SK-N-SH (cell line): ENCODE data around the gene THBS3. TPM values are rescaled to one million over a fixed set of nuclear protein-coding genes. Genes with fewer than 3 reads are reported as not detected.
"Not testable (repeated sequence)": the region's sequence is repeated elsewhere in the genome, so short reads cannot be mapped to it uniquely, and the experiment has no call there.

Experiments used
- CTCF ChIA-PET: fragments of 300-600, 350-600 bp; formaldehyde crosslinking; extraction: SDS; loops from one replicate; lab custom pipeline; 2021; lab: Yijun Ruan, JAX
- POLR2A ChIA-PET: fragments of 350-600 bp; sonication (Branson Sonifier 250); formaldehyde crosslinking; extraction: SDS; loops from one replicate; lab custom pipeline; 2020; ENCODE audit warnings: antibody characterized with exemption, inconsistent platforms; lab: Yijun Ruan, JAX
- DNase-seq: peaks from one replicate; pipeline ENCODE4 v3.0.0; 2012
- H2AFZ ChIP-seq: fragments of 200-600 bp; sonication (generic); 2 replicates; pipeline ENCODE4 v1.8.1; 2016; ENCODE audit warnings: antibody characterized with exemption, mild to moderate bottlenecking, low read depth
- H3F3A ChIP-seq: fragments of 200-600 bp; sonication (generic); replicated peaks from 2 replicates; pipeline ENCODE3; 2016; ENCODE audit warnings: antibody characterized with exemption, mild to moderate bottlenecking; ENCODE audit not compliant: insufficient read depth
- H3K27ac ChIP-seq, 2 experiments: fragments of 200-500 bp in 1 of 2; fragments of 200-600 bp in 1 of 2; sonication (Bioruptor generic) in 1 of 2; sonication (generic), shearing (Covaris generic) in 1 of 2; 2 replicates each; pipeline versions ENCODE4 v1.5.1 to v1.6.1; 2014 to 2016; ENCODE audit warnings: low read depth in 2 of 2, inconsistent platforms in 1 of 2, low read length in 1 of 2, mild to moderate bottlenecking in 1 of 2, mixed read lengths in 1 of 2
- H3K27me3 ChIP-seq: fragments of 200-600 bp; sonication (generic), shearing (Covaris generic); 2 replicates; pipeline ENCODE4 v1.6.1; 2016; ENCODE audit warnings: mixed run types; ENCODE audit not compliant: insufficient read depth
- H3K36me3 ChIP-seq, 2 experiments: fragments of 200-500 bp in 1 of 2; fragments of 200-600 bp in 1 of 2; sonication (Bioruptor generic) in 1 of 2; sonication (generic) in 1 of 2; replicated peaks in 1 of 2; 2 replicates each; pipeline versions ENCODE3 to v1.5.1; 2014 to 2016; ENCODE audit warnings: low read length in 1 of 2, mild to moderate bottlenecking in 1 of 2; ENCODE audit not compliant: insufficient read depth in 2 of 2, control insufficient read depth in 1 of 2
- H3K4me1 ChIP-seq, 2 experiments: fragments of 200-500 bp in 1 of 2; fragments of 200-600 bp in 1 of 2; sonication (Bioruptor generic) in 1 of 2; sonication (generic), shearing (Covaris generic) in 1 of 2; 2 replicates each; pipeline versions ENCODE4 v1.5.1 to v1.6.1; 2014 to 2016; ENCODE audit warnings: low read depth in 1 of 2, low read length in 1 of 2, mixed run types in 1 of 2; ENCODE audit not compliant: insufficient read depth in 2 of 2, control insufficient read depth in 1 of 2
- H3K4me2 ChIP-seq: fragments of 200-600 bp; sonication (generic), shearing (Covaris generic); 2 replicates; pipeline ENCODE4 v1.6.1; 2017; ENCODE audit warnings: mixed run types
- H3K4me3 ChIP-seq, 2 experiments: fragments of 200-500 bp in 1 of 2; fragments of 200-600 bp in 1 of 2; sonication (Bioruptor generic) in 1 of 2; sonication (generic), shearing (Covaris generic) in 1 of 2; 2 replicates each; pipeline versions ENCODE4 v1.5.1 to v1.8.1; 2014 to 2016; ENCODE audit warnings: low read depth in 2 of 2, inconsistent platforms in 1 of 2, low read length in 1 of 2, mild to moderate bottlenecking in 1 of 2, mixed read lengths in 1 of 2, moderate library complexity in 1 of 2
- H3K79me2 ChIP-seq: fragments of 200-600 bp; sonication (generic); 2 replicates; pipeline ENCODE4 v1.8.1; 2017; ENCODE audit warnings: mild to moderate bottlenecking; ENCODE audit not compliant: insufficient read depth
- H3K9ac ChIP-seq: fragments of 200-600 bp; sonication (generic); 2 replicates; pipeline ENCODE4 v1.6.1; 2017; ENCODE audit warnings: mixed run types
- H3K9me2 ChIP-seq: fragments of 200-600 bp; sonication (generic); 2 replicates; pipeline ENCODE4 v1.6.1; 2017; ENCODE audit warnings: mixed run types
- H3K9me3 ChIP-seq: fragments of 200-600 bp; sonication (generic); 2 replicates; pipeline ENCODE4 v1.6.1; 2017; ENCODE audit warnings: mixed run types, mild to moderate bottlenecking, moderate library complexity
- H4K20me1 ChIP-seq: fragments of 200-600 bp; sonication (generic); 2 replicates; pipeline ENCODE4 v1.6.1; 2017; ENCODE audit warnings: mild to moderate bottlenecking, mixed run types; ENCODE audit not compliant: insufficient read depth
- FOSL2 ChIP-seq: IDR thresholded peaks from 2 replicates; pipeline ENCODE4 v1.4.0; 2012; ENCODE audit warnings: low read depth, mild to moderate bottlenecking, moderate library complexity, borderline replicate concordance
- GATA2 ChIP-seq: sonication (generic); formaldehyde crosslinking; IDR thresholded peaks from 2 replicates; pipeline ENCODE4 v1.5.0; 2020; ENCODE audit warnings: mild to moderate bottlenecking, missing genetic modification reagents
- MAX ChIP-seq: IDR thresholded peaks from 2 replicates; pipeline ENCODE4 v1.4.0; 2012; ENCODE audit warnings: low read depth
- MEF2A ChIP-seq: IDR thresholded peaks from 2 replicates; pipeline ENCODE4 v1.4.0; 2012; ENCODE audit warnings: low read depth, borderline replicate concordance
- NRF1 ChIP-seq: IDR thresholded peaks from 2 replicates; pipeline ENCODE4 v1.6.1; 2012; ENCODE audit warnings: low read depth, mild to moderate bottlenecking, low read length
- SIN3A ChIP-seq: IDR thresholded peaks from 2 replicates; pipeline ENCODE4 v1.6.1; 2012; ENCODE audit warnings: low read depth, mild to moderate bottlenecking, low read length, moderate library complexity, borderline replicate concordance
- TCF12 ChIP-seq: IDR thresholded peaks from 2 replicates; pipeline ENCODE4 v1.4.0; 2012
- TEAD4 ChIP-seq: IDR thresholded peaks from 2 replicates; pipeline ENCODE4 v1.4.0; 2012; ENCODE audit warnings: mild to moderate bottlenecking, borderline replicate concordance; ENCODE audit not compliant: insufficient read depth
- WGBS: methylation state at CpG from one replicate; pipeline ENCODE4 v1.1.6; 2017; ENCODE audit warnings: low lambda C conversion rate; 5-methylcytosine and 5-hydroxymethylcytosine counted together
- polyA plus RNA-seq, 3 experiments: library from polyadenylated mRNA; depleted of rRNA; stranded (reverse); fragments of >200 nt; gene quantifications; 2 replicates each; pipeline ENCODE4 v1.2.3, GENCODE V29; 2012
- TF ChIP-seq, protein P1 (sequence below): IDR thresholded peaks from 2 replicates; pipeline ENCODE4; 2012
- TF ChIP-seq, protein P2 (sequence below): IDR thresholded peaks from 2 replicates; pipeline ENCODE4 v1.4.0; 2012; ENCODE audit warnings: low read depth, borderline replicate concordance

The THBS3 gene
- polyA plus RNA-seq, 1 of the 3 experiments (the other 2 are of a cell fraction), result 124 TPM

- Histone ChIP-seq H3F3A (peaks cover 23% of the 10 kb centered on the region), H3K9me2 (no peaks in the 10 kb centered on the region), H3K36me3 (peaks cover 16% of the 10 kb centered on the region in 2 experiments), H3K27me3 (no peaks in the 10 kb centered on the region), H4K20me1 (no peaks in the 10 kb centered on the region), H2AFZ (no peak overlapping the region), H3K9ac (no peak overlapping the region), H3K9me3 (no peaks in the 10 kb centered on the region), H3K27ac (no peak overlapping the region), H3K4me1 (peaks cover 0 to 8% of the 10 kb centered on the region in 2 experiments; a peak in 1 of 4 replicates), H3K79me2 (peaks cover 15% of the 10 kb centered on the region), H3K4me3 (no peak overlapping the region), H3K4me2 (no peak overlapping the region)
- ChIA-PET POLR2A (interaction anchor here (1.5 kb wide), 1 partner anchor 31 kb away, joined by 5 read pairs; the partner anchor contains the start of gene SLC50A1), CTCF (interaction anchor here (0.6 to 14.8 kb wide), 32 partner anchors 8 to 280 kb away, joined by 3 to 496 read pairs (median 6); partner anchors contain the start of genes ADAM15, DPM3, EFNA1 and PYGO2)
- WGBS, result 87% methylated on average over 27 of the region's 27 CpGs
- DNase-seq, result peak; percentile 25
- TF ChIP-seq, protein P1, sequence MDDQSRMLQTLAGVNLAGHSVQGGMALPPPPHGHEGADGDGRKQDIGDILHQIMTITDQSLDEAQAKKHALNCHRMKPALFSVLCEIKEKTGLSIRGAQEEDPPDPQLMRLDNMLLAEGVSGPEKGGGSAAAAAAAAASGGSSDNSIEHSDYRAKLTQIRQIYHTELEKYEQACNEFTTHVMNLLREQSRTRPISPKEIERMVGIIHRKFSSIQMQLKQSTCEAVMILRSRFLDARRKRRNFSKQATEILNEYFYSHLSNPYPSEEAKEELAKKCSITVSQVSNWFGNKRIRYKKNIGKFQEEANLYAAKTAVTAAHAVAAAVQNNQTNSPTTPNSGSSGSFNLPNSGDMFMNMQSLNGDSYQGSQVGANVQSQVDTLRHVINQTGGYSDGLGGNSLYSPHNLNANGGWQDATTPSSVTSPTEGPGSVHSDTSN, result no peak
These were observed 41.1 kb downstream of the THBS3 start for GRCh38 chr1:155166471-155167165.

DNA sequence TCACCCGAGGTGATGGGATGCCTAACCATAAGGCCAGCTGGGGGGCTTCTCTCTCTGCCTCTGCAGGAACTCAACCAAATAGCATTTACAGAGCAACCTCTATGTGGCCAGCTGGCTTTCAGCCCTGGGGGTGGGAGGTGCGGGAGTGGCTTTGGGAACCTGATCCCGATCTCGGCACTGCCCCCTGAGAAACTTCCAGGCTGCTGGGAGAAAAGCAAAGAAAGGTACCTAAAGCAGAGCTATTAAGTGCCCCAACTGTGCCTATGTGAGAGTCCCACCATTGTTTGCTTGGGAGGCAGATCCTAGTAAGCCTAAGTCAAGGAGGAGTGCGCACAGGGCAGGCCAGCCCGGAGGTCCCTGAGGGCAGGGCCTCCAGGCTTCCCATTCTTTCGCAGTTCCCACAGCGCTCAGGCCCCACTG, 41.6 kb downstream of the THBS3 start:
- H4K20me1 ChIP-seq, result no peaks in the 10 kb centered on the region
- H3K9me2 ChIP-seq, result no peaks in the 10 kb centered on the region
- H3K9me3 ChIP-seq, result no peaks in the 10 kb centered on the region
- H3K27ac ChIP-seq, result no peak overlapping the region
- peaks cover 0 to 8% of the 10 kb centered on the region in 2 experiments; a peak in 1 of 4 replicates for H3K4me1 ChIP-seq
- peaks cover 12 to 16% of the 10 kb centered on the region in 2 experiments for H3K36me3 ChIP-seq
- DNase-seq, result no peak
- ChIA-PET POLR2A (no interaction called here), CTCF (interaction anchor here (1.3 to 14.8 kb wide), 10 partner anchors 10 to 124 kb away, joined by 3 to 496 read pairs (median 12); partner anchors contain the start of genes ADAM15, EFNA1 and EFNA4)
- H3K9ac ChIP-seq, result no peak overlapping the region
- 98% methylated on average over 7 of the region's 8 CpGs for WGBS
- no peak overlapping the region for H3K4me2 ChIP-seq
- no peak overlapping the region for H3K4me3 ChIP-seq
- H2AFZ ChIP-seq, result no peak overlapping the region
- H3K79me2 ChIP-seq, result peaks cover 9% of the 10 kb centered on the region
- no peaks in the 10 kb centered on the region for H3K27me3 ChIP-seq
- H3F3A ChIP-seq, result peaks cover 23% of the 10 kb centered on the region
- TF ChIP-seq TCF12 (no peak), FOSL2 (no peak), MEF2A (no peak), NRF1 (no peak), GATA2 (CRISPR knock-in tag) (no peak), SIN3A (no peak), MAX (no peak), TEAD4 (no peak)
- TF ChIP-seq, protein P2, sequence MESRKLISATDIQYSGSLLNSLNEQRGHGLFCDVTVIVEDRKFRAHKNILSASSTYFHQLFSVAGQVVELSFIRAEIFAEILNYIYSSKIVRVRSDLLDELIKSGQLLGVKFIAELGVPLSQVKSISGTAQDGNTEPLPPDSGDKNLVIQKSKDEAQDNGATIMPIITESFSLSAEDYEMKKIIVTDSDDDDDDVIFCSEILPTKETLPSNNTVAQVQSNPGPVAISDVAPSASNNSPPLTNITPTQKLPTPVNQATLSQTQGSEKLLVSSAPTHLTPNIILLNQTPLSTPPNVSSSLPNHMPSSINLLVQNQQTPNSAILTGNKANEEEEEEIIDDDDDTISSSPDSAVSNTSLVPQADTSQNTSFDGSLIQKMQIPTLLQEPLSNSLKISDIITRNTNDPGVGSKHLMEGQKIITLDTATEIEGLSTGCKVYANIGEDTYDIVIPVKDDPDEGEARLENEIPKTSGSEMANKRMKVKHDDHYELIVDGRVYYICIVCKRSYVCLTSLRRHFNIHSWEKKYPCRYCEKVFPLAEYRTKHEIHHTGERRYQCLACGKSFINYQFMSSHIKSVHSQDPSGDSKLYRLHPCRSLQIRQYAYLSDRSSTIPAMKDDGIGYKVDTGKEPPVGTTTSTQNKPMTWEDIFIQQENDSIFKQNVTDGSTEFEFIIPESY, result no peak

DNA sequence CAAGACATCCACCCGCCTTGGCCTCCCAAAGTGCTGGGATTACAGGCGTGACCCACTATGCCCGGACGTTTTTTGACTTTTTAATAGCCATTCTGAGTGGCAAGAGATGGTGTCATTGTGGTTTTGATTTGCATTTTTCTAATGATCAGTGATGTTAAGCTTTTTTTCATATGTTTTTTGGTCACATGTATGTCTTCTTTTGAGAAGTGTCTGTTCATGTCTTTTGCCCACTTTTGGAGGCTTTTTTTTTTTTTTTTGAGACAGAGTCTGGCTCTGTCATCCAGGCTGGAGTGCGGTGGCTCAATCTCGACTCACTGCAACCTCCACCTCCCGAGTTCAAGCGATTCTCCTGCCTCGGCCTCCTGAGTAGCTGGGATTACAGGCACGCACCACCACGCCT, 43.1 kb downstream of the THBS3 start:
- H2AFZ ChIP-seq, H3K9ac ChIP-seq, POLR2A ChIA-PET, H3K9me3 ChIP-seq, H3K4me2 ChIP-seq, H3K79me2 ChIP-seq, H3K4me3 ChIP-seq, H3K9me2 ChIP-seq, H3K27me3 ChIP-seq, H3K27ac ChIP-seq, H3K36me3 ChIP-seq, DNase-seq, H3K4me1 ChIP-seq, H4K20me1 ChIP-seq: not testable (repeated sequence)
- H3F3A ChIP-seq, result peaks cover 21% of the 10 kb centered on the region
- CTCF ChIA-PET, result interaction anchor here (0.6 to 14.8 kb wide), 4 partner anchors 8 to 101 kb away, joined by 3 to 496 read pairs (median 4); partner anchors contain the start of genes EFNA4 and KRTCAP2
- WGBS, result 81% methylated on average over 11 of the region's 11 CpGs

GRCh38 chr1:155163785-155164184, 43.9 kb downstream of the THBS3 start:
- H3K27ac ChIP-seq, DNase-seq, H3K27me3 ChIP-seq, H3K9me3 ChIP-seq, H3K9me2 ChIP-seq, H3K4me1 ChIP-seq, H3K9ac ChIP-seq, H3K4me3 ChIP-seq, H3K4me2 ChIP-seq, H2AFZ ChIP-seq, H3K79me2 ChIP-seq, H3K36me3 ChIP-seq, H4K20me1 ChIP-seq: not testable (repeated sequence)
- ChIA-PET POLR2A (interaction anchor here (0.6 kb wide), 1 partner anchor 17 kb away, joined by 3 read pairs; no protein-coding TSS in a partner anchor), CTCF (interaction anchor here (1.2 to 14.8 kb wide), 2 partner anchors 69 to 78 kb away, joined by 4 to 496 read pairs; no protein-coding TSS in a partner anchor)
- H3F3A ChIP-seq, result peaks cover 12% of the 10 kb centered on the region
- 97% methylated on average over 4 of the region's 4 CpGs for WGBS
